HAP-1 (cell line): Measurements from ENCODE around the gene YTHDC2.

Experiments
- DNase-seq, 2 experiments: peaks; one replicate each; pipeline ENCODE4 v3.0.0-alpha.2; 2016 to 2020; ENCODE audit warnings: low spot score in 2 of 2
- H3K27me3 ChIP-seq: fragments of 250-450 bp; sonication (Bioruptor Pico); 2 replicates; pipeline ENCODE4 v1.5.1; 2020; ENCODE audit warnings: low read depth, mild to moderate bottlenecking, moderate library complexity
- H3K36me3 ChIP-seq: fragments of 250-450 bp; sonication (Bioruptor Pico); replicated peaks from 2 replicates; pipeline ENCODE4 v1.5.1; 2020; ENCODE audit warnings: mild to moderate bottlenecking
- H3K4me1 ChIP-seq: fragments of 250-450 bp; sonication (Bioruptor Pico); 2 replicates; pipeline ENCODE4 v1.5.1; 2020; ENCODE audit warnings: mild to moderate bottlenecking
- H3K4me3 ChIP-seq: fragments of 250-450 bp; sonication (Bioruptor Pico); 2 replicates; pipeline ENCODE4 v1.5.1; 2020; ENCODE audit warnings: mild to moderate bottlenecking, moderate library complexity
- H3K9me3 ChIP-seq: fragments of 250-450 bp; sonication (Bioruptor Pico); 2 replicates; pipeline ENCODE4 v1.5.1; 2020; ENCODE audit warnings: mild to moderate bottlenecking, moderate library complexity
- in situ Hi-C: fragments of 300-500 bp; cut with MboI; formaldehyde crosslinking; loops from 3 replicates; pipeline ENCODE4 v1.14.3; 2020; ENCODE audit warnings: low sequenced_read_pairs, inconsistent platforms, mixed read lengths

YTHDC2 gene

GRCh38 chr5:113634957-113635356 lies 121.5 kb downstream of the YTHDC2 start:
- in situ Hi-C loops: no loop called here

DNA sequence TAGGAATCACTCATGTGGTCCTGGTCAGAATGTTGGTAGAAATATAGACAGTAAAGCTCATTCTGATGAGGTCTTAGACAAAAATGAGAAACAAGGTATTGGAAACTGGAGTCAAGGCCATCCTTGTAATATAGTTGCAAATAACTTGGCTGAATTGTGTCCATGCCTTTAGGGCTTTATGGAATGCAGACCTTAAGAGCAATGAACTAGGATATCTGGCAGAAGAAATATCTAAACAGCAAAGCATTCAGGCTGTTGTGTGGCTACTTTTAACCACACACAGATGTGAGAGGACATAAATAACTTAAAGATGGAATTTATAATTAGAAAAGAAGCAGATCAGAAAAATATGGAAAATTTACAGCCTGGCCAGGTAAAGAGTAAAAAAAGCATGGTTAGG lies 128.2 kb downstream of the YTHDC2 start:
- in situ Hi-C loops: no loop called here
- DNase-seq: no peak

More at GRCh38 chr5:113634957-113635356, 121.5 kb downstream of the YTHDC2 start:
- Histone ChIP-seq H3K4me1 (no peaks in the 10 kb centered on the region), H3K36me3 (no peaks in the 10 kb centered on the region), H3K9me3 (no peaks in the 10 kb centered on the region), H3K4me3 (no peak overlapping the region), H3K27me3 (0 out of 2 replicates have a peak, but pooled peaks cover 3% of the 10 kb centered on the region)
- no peak for DNase-seq

More for the DNA sequence above, 128.2 kb downstream of the YTHDC2 start:
- H3K9me3 ChIP-seq: no peaks in the 10 kb centered on the region
- no peaks in the 10 kb centered on the region for H3K27me3 ChIP-seq
- no peaks in the 10 kb centered on the region for H3K4me1 ChIP-seq
- no peak overlapping the region for H3K4me3 ChIP-seq
- no peaks in the 10 kb centered on the region for H3K36me3 ChIP-seq
